NCI-H774 (cell line): ENCODE data around the gene ZNF860.
"Not testable (repeated sequence)": the region's sequence is repeated elsewhere in the genome, so short reads cannot be mapped to it uniquely, and the experiment has no call there.

Source experiments
- DNase-seq: peaks from one replicate; lab custom pipeline; 2025; lab: John Stamatoyannopoulos, UW

ZNF860 gene

GRCh38 chr3:31960793-31961431 lies 20.6 kb upstream of the ZNF860 start:
- DNase-seq, result no peak

- DNase-seq, result no peak
These were observed 18.7 kb upstream of the ZNF860 start for GRCh38 chr3:31962801-31963205.

GRCh38 chr3:31966978-31967591 lies 14.5 kb upstream of the ZNF860 start:
- DNase-seq, result no peak

GRCh38 chr3:31967592-31967991 lies 14.0 kb upstream of the ZNF860 start:
- DNase-seq, result no peak

- no peak for DNase-seq
These were observed 13.1 kb upstream of the ZNF860 start for GRCh38 chr3:31968369-31968926.

GRCh38 chr3:31968927-31969418 lies 12.6 kb upstream of the ZNF860 start:
- DNase-seq, result no peak

- DNase-seq, result no peak
These were observed 9.9 kb upstream of the ZNF860 start for GRCh38 chr3:31971607-31972006.

- DNase-seq, result no peak
These were observed 8.5 kb upstream of the ZNF860 start for GRCh38 chr3:31973081-31973480.

GRCh38 chr3:31973837-31974236 lies 7.7 kb upstream of the ZNF860 start:
- DNase-seq, result no peak

- DNase-seq, result no peak
These were observed 7.1 kb upstream of the ZNF860 start for GRCh38 chr3:31974471-31974870.

- DNase-seq, result no peak
These were observed 6.6 kb upstream of the ZNF860 start for GRCh38 chr3:31974964-31975363.

- no peak for DNase-seq
These were observed 5.2 kb upstream of the ZNF860 start for GRCh38 chr3:31976302-31976701.

GRCh38 chr3:31977736-31978135 lies 3.8 kb upstream of the ZNF860 start:
- no peak for DNase-seq

GRCh38 chr3:31978553-31978952 lies 3.0 kb upstream of the ZNF860 start:
- no peak for DNase-seq

GRCh38 chr3:31979001-31979697 lies 2.4 kb upstream of the ZNF860 start:
- DNase-seq, result no peak

- peak; percentile 34 for DNase-seq
These were observed 882 bp upstream of the ZNF860 start for GRCh38 chr3:31980530-31981205.

- DNase-seq, result no peak
These were observed 2.8 kb downstream of the ZNF860 start for GRCh38 chr3:31984321-31984720.

- no peak for DNase-seq
These were observed 4.3 kb downstream of the ZNF860 start for GRCh38 chr3:31985831-31986230.

- DNase-seq, result no peak
These were observed 6.7 kb downstream of the ZNF860 start for GRCh38 chr3:31988271-31988670.

- DNase-seq, result not testable (repeated sequence)
These were observed 11.4 kb downstream of the ZNF860 start for GRCh38 chr3:31992995-31993394.

- DNase-seq, result no peak
These were observed 12.3 kb downstream of the ZNF860 start for GRCh38 chr3:31993843-31994242.

- not testable (repeated sequence) for DNase-seq
These were observed 13.5 kb downstream of the ZNF860 start for GRCh38 chr3:31995026-31995425.
